ENCODE data around the gene XRCC1.

Gene XRCC1

DNA sequence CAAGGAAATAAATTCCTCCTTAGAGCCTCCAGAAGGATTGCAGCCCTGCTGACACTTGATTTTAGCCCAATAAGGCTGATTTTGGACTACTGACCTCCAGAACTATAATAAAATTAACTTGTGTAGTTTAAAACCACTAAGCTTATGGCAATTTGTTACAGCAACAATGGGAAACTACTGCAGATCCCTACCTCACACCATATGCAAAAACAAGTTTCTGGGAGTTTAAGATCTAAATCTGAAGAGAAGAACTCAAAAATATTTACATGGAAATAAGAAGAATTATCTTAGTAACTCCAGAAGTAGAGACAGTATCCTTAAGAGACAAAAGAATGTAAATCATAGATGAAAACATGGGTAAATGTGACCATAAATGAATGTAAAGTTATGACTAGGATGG lies 36.4 kb downstream of the XRCC1 start:
- DNase-seq (ENCODE audit: insufficient read length, low spot score) (no peak), FAIRE-seq (no peak)
- TF ChIP-seq SPI1 (IDR thresholded peaks at IDR 0.05; ENCODE audit: low read depth, low read length) (no peak), POLR2A (IDR thresholded peaks at IDR 0.05; ENCODE audit: low read depth, low read length) (no peak), POLR2AphosphoS5 (IDR thresholded peaks at IDR 0.05; ENCODE audit: low read depth, low read length) (no peak), TAF1 (IDR thresholded peaks at IDR 0.05; ENCODE audit: low read depth, low read length) (no peak), PAX5 (IDR thresholded peaks at IDR 0.05; ENCODE audit: insufficient read depth, low read length, severe bottlenecking) (no peak), POU2F2 (IDR thresholded peaks at IDR 0.05; ENCODE audit: low read depth, low read length) (no peak)

DNA sequence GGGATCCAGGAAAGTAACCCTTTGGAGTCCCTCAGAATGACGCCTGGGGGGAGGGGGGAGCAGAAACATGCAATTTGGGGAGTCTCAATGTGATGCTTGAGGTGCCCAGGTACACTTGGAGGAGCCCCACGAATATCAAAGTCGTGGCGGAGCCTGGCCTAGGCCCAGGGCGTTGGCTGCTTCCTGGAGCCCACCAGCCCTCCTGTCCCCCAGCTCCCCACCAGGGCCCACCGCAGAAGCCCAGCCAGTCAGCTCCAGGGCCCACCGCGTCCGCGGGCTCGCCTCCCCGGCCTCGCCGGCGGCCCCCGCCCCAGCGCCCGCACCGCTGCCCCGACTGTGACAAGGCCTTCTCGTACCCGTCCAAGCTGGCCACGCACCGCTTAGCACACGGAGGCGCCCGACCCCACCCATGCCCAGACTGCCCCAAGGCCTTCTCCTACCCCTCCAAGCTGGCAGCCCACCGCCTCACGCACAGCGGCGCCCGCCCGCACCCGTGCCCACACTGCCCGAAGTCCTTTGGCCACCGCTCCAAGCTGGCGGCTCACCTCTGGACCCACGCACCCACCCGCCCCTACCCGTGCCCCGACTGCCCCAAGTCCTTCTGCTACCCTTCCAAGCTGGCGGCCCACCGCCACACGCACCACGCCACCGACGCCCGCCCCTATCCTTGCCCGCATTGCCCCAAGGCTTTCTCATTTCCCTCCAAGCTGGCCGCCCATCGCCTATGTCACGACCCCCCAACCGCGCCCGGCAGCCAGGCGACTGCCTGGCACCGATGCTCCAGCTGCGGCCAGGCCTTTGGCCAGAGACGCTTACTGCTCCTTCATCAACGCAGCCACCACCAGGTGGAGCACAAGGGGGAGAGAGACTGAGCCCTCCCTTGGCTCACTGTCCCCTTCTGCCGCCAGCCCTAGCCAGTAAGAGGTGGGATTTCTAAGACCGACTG lies 40.2 kb downstream of the XRCC1 start:
- TF ChIP-seq TAF1 (IDR thresholded peaks at IDR 0.05; ENCODE audit: low read depth, low read length) (no peak), POLR2AphosphoS5 (IDR thresholded peaks at IDR 0.05; ENCODE audit: low read depth, low read length) (no peak), POU2F2 (IDR thresholded peaks at IDR 0.05; ENCODE audit: low read depth, low read length) (no peak), SPI1 (IDR thresholded peaks at IDR 0.05; ENCODE audit: low read depth, low read length) (no peak), POLR2A (IDR thresholded peaks at IDR 0.05; ENCODE audit: low read depth, low read length) (no peak), PAX5 (IDR thresholded peaks at IDR 0.05; ENCODE audit: insufficient read depth, low read length, severe bottlenecking) (no peak)
- no peak for FAIRE-seq
- no peak for DNase-seq (ENCODE audit: insufficient read length, low spot score)

DNA sequence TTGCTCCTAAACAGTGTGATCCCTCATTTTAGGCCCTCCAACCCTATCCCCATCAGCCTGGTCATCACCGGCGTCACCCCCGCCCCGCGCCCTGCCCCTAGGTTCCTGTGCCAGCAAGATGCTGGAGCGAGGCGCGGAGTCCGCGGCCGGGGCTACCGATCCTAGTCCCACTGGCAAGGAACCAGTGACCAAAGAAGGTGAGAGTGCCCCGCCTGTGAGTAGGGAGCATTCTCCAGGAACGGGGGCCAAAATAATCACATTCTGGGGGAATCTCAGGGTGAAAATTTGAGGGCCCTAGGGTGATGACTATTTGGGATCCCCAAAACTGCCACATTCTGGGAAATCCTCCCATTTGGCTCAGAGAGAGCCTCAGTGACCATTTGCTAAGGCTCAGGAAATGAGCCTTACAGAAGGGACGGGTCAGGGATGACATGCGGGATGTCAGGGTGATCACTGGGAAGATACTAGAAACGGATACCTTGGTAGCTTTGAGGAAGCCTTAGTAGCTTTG lies 41.0 kb downstream of the XRCC1 start:
- TF ChIP-seq PAX5 (IDR thresholded peaks at IDR 0.05; ENCODE audit: insufficient read depth, low read length, severe bottlenecking) (no peak), POLR2AphosphoS5 (IDR thresholded peaks at IDR 0.05; ENCODE audit: low read depth, low read length) (no peak), POLR2A (IDR thresholded peaks at IDR 0.05; ENCODE audit: low read depth, low read length) (no peak), POU2F2 (IDR thresholded peaks at IDR 0.05; ENCODE audit: low read depth, low read length) (no peak), TAF1 (IDR thresholded peaks at IDR 0.05; ENCODE audit: low read depth, low read length) (no peak), SPI1 (IDR thresholded peaks at IDR 0.05; ENCODE audit: low read depth, low read length) (no peak)
- DNase-seq (ENCODE audit: insufficient read length, low spot score) (no peak), FAIRE-seq (no peak)

DNA sequence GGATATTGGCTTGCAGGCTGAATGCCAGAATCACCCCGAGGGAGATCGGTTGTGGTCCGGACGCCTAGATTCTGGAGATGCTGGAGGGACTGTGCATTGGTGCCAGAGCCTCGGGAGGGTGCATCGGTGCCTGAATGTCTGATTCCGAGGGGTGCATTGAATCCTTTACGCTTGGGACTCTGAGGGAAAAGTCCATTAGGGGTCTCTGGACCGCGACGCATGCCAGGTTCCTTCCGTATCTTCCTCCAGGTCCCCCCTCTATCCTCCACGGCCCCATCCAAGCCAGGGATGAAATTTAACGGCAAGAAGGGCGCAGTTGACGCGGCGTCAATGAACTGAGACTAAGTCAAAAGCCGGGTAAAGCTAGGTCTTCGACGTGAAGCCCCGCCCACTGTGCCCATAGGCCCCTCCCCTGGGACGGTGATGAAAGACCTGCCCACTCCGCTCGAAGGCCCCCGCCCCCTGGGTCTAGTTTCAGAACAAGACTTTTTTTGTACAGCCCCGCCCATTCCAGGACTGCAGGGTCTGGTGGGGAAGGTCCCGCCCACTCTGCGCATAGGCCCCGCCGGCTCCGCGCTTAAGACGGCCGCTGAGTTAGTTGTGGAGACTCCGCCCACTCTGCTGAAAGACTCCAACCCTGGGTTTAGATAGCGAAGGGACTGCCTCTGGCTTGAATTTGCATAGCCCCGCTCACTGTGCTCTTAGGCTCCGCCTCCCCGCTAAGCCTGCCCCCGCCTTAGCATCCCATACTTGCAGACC lies 41.6 kb downstream of the XRCC1 start:
- FAIRE-seq, result no peak
- peak; percentile 90 for DNase-seq (ENCODE audit: insufficient read length, low spot score)
- TF ChIP-seq POLR2AphosphoS5 (IDR thresholded peaks at IDR 0.05; ENCODE audit: low read depth, low read length) (no peak), POU2F2 (IDR thresholded peaks at IDR 0.05; ENCODE audit: low read depth, low read length) (peak; percentile 80; the same call in 1 of the 2 replicates), POLR2A (IDR thresholded peaks at IDR 0.05; ENCODE audit: low read depth, low read length) (no peak)

DNA sequence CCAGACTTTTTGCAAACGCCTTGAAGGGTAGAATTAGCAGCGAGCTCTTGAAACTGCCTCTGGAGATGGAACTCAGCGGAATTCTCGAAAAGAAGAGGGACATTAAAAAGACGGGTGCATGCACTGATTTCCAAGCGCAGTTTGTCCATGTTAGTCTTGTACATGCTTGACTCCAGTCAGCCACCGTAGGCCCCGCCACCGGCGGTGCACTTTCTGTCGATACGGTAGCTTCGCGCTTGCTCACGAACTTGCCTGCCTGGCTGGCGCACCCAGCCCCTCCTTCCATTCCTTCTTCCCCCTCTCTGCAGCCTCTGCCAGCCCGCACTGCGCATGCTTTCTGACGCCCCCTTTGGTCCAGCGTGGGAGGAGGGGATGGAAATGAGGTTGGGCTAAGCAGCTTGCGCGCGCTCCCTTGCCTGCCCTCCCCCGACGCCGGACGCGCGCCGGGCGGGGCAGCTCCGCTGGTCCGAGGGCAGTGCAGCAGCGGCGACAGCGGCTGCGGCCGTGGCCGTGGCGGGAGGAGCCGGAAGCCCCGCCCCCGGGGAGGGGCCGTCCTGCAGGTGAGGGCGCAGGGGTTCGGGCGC lies 42.3 kb downstream of the XRCC1 start, which contains the start of gene ZNF575:
Gene ZNF575, plus strand, starts transcription at position 227 of the 584 bp plus-strand sequence. CDS start 1,235 bp downstream, outside the sequence.
- FAIRE-seq, result peak; percentile 99

DNA sequence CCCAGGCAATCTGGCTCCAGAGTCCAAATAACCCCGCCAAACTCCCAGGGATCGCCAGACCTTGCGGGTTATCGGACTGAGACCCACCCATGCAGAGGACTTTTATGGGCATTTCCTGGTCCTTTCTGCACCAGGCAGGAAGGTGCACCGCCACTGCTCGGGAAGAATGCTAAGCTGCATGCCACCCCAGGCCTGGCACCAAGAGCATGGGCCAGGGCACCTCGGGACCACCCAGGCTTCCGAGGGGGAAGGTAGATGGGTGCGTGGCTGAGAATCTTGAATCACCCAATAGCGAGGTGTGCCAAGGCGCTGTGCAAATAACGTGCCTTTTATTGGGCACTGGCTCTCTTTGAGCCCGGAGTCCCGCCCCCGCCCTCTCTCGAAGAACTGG lies 42.8 kb downstream of the XRCC1 start:
- TF ChIP-seq POLR2AphosphoS5 (IDR thresholded peaks at IDR 0.05; ENCODE audit: low read depth, low read length), result no peak
- TF ChIP-seq SPI1 (IDR thresholded peaks at IDR 0.05; ENCODE audit: low read depth, low read length), result no peak
- no peak for TF ChIP-seq POU2F2 (IDR thresholded peaks at IDR 0.05; ENCODE audit: low read depth, low read length)
- FAIRE-seq (peak; percentile 13), DNase-seq (ENCODE audit: insufficient read length, low spot score) (no peak)

More for the DNA sequence above, 42.3 kb downstream of the XRCC1 start, which contains the start of gene ZNF575:
- DNase-seq (ENCODE audit: insufficient read length, low spot score), result peak; percentile 82
- TF ChIP-seq POU2F2 (IDR thresholded peaks at IDR 0.05; ENCODE audit: low read depth, low read length), result no peak
- TF ChIP-seq POLR2AphosphoS5 (IDR thresholded peaks at IDR 0.05; ENCODE audit: low read depth, low read length), result 0 out of 2 replicates have a peak, but pooled peaks have one; percentile 19

DNA sequence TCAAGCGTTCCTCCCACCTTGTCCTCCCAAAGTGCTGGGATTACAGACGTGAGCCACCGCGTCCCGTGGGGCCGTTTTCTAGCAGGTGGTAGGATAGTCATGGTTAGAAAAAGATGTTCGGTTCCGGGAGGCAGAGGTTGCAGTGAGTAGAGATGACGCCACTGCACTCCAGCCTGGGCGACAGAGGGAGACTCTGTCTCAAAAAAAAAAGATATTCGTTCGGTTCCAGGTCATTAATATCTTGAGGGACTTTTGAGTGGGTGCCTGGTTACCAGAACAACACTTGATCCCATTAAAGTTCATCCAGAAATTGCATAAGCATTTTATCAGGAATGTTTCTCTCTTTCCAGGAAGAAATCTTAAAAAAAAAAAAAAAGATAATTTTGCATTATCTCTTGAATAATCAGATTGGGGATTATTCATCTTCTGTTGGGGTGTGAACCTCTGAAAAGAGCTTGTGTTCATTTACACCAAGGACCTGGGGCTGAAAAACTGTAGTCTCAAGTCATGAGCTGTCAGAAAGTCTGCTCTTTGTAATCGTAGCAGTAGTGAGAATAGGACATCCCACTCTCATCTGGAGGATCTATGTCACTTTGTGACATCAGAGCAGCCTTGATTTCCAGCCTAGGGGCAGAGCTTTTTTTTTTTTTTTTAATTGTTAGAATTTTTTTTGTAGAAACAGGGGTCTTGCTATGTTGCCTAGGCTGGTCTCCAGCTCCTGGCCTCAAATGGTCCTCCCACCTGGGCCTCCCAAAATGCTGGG lies 47.3 kb downstream of the XRCC1 start:
- no peak for DNase-seq (ENCODE audit: insufficient read length, low spot score)
- no peak for TF ChIP-seq POU2F2 (IDR thresholded peaks at IDR 0.05; ENCODE audit: low read depth, low read length)
- TF ChIP-seq POLR2A (IDR thresholded peaks at IDR 0.05; ENCODE audit: low read depth, low read length), result no peak
- no peak for TF ChIP-seq TAF1 (IDR thresholded peaks at IDR 0.05; ENCODE audit: low read depth, low read length)
- no peak for TF ChIP-seq POLR2AphosphoS5 (IDR thresholded peaks at IDR 0.05; ENCODE audit: low read depth, low read length)
- no peak for TF ChIP-seq PAX5 (IDR thresholded peaks at IDR 0.05; ENCODE audit: insufficient read depth, low read length, severe bottlenecking)
- TF ChIP-seq SPI1 (IDR thresholded peaks at IDR 0.05; ENCODE audit: low read depth, low read length), result no peak
- no peak for FAIRE-seq

DNA sequence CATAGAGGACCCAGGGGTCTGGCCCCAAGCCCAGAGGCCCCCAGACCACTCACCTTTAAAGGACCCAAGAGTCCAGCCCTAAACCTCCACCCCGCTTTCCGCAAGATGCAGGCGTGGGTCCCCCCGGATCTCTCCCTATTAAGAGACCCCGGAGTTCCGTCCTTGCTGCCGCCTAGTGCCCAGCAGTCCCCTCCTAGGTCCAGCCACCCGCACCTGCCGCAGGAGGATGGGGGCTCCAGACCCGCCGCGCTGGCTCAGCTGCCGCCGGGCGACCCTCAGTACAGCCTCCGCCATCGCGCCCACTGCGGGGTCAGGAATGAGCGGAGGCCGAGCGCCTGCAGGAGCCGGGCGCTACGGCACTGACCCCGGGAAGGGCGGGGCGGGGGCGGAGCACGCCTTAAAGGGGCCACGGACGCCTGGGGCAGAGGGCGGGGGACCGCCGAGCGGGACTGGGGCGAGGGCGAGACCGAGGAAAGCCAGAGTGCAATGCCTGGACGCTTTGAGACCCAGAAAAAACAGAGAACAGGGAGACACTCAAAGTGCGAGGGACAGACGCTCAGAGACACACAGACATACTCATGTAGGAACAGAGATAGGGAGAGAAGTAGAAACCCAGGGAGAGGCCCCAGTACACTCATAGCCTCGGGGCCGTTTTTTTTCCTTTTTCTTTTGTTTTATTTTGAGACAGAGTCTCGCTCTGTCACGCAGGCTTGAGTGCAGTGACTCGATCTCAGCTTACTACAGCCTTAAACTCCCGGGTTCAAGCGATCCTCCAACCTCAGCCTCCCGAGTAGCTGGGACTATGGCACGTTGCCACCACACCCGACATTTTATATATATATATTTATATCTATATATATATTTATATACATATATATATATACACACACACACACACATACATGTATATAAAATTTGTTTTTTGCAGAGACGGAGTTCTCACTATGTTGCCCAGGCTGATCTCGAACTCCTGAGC lies 48.2 kb downstream of the XRCC1 start, which contains the start of gene ETHE1:
Gene ETHE1, minus strand, starts transcription at position 318 of the 976 bp plus-strand sequence. Its CDS starts 24 bp downstream, at position 294.
- DNase-seq (ENCODE audit: insufficient read length, low spot score) (peak; percentile 76), FAIRE-seq (peak; percentile 85)
- TF ChIP-seq TAF1 (IDR thresholded peaks at IDR 0.05; ENCODE audit: low read depth, low read length) (0 out of 2 replicates have a peak, but pooled peaks have one; percentile 51), POU2F2 (IDR thresholded peaks at IDR 0.05; ENCODE audit: low read depth, low read length) (no peak), SPI1 (IDR thresholded peaks at IDR 0.05; ENCODE audit: low read depth, low read length) (no peak), PAX5 (IDR thresholded peaks at IDR 0.05; ENCODE audit: insufficient read depth, low read length, severe bottlenecking) (no peak), POLR2AphosphoS5 (IDR thresholded peaks at IDR 0.05; ENCODE audit: low read depth, low read length) (peak; percentile 62; the same call in 1 of the 2 replicates), POLR2A (IDR thresholded peaks at IDR 0.05; ENCODE audit: low read depth, low read length) (peak; percentile 73)
